Stimulated activated CD4-positive, alpha-beta T cell treated with anti-CD3 and anti-CD28 coated beads, TNF-alpha, amount 100 ng/mL, for 1 hour (primary cell): Measurements from ENCODE around the gene DNAJC4.

ENCODE experiments used
- DNase-seq, 3 donors: peaks; one replicate each; pipeline ENCODE4 v3.0.0-alpha.2; 2020; ENCODE audit warnings: low read depth in 3 of 3, low spot score in 1 of 3

The DNAJC4 gene

DNA sequence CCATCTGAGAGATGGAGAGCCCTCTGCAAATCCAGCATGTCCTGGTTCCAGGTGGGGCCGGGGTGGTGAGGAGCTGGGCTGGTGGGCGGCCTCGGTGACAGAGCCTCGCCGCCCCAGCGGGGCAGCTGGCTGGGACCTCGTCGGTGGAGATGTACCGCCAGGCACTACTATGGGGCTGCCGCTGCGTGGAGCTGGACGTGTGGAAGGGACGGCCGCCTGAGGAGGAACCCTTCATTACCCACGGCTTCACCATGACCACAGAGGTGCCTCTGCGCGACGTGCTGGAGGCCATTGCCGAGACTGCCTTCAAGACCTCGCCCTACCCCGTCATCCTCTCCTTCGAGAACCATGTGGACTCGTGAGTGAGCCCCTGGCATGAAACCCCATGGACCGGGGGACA lies 28.0 kb downstream of the DNAJC4 start:
- DNase-seq: no peak

DNA sequence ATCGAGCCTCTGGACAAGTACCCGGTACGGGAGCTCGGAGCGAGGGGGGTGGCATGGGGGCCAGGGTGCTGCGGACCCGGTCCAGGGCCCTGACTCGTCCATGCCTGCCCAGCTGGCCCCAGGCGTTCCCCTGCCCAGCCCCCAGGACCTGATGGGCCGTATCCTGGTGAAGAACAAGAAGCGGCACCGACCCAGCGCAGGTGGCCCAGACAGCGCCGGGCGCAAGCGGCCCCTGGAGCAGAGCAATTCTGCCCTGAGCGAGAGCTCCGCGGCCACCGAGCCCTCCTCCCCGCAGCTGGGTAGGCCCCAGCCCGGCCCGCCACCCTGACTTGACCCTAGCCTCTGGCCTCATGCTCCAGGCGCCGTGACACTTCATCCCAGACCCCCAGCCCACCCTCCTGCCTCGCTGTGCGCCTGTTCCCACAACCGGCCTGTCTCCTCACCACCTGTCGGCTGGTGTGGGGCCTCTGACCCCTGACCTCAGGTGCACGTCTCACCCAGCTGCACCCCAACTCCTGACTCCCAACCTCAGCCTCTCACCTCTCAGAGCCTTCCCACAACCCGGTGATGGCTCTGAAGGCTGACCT lies 28.7 kb downstream of the DNAJC4 start:
- no peak for DNase-seq

DNA sequence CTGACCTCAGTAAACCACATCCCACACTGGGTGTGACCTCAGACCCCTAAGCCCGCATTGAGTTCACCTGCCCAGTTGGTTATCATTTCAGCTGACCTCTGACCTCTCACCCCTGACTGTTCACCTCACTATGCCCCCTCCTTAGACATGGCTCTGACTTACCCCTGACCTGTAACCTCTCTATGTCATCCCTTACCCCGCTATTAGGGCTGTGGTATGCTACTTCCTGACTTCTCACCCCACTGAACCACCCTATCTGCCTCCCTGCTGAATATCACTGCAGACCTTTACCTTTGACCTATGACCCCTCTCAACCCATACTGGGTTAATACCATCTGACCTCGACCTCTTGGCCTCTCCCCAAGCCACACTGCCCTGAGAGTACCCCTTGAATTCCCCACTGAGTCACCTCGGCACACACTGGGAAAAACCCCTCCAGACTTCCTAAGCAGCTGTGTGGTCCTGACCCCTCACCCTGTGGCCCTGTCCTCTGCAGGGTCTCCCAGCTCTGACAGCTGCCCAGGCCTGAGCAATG lies 29.3 kb downstream of the DNAJC4 start:
- DNase-seq: no peak

DNA sequence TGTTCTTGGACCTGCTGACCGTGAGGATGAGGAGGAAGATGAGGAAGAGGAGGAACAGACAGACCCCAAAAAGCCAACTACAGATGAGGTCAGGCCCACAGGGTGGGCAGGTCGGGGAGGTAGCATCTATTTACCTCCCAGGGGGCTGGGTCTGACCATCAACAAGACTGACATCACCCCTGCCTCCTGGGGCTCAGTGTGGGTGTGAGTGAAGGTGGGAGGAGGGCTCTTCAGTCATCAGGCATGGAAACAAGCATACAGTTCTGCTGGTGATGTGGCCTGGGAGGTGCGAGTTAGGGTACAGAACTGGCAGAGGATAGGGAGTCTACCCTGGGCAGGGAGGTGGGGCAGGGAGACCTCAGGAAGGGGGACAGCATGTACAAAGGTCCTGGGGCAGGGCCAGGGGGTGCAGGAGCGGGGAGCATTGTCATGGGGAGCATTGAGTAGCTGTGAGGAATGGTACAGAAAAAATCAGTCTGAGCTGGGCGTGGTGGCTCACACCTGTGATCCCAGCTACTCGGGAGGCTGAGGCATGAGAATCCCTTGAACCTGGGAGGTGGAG lies 29.9 kb downstream of the DNAJC4 start:
- no peak for DNase-seq

DNA sequence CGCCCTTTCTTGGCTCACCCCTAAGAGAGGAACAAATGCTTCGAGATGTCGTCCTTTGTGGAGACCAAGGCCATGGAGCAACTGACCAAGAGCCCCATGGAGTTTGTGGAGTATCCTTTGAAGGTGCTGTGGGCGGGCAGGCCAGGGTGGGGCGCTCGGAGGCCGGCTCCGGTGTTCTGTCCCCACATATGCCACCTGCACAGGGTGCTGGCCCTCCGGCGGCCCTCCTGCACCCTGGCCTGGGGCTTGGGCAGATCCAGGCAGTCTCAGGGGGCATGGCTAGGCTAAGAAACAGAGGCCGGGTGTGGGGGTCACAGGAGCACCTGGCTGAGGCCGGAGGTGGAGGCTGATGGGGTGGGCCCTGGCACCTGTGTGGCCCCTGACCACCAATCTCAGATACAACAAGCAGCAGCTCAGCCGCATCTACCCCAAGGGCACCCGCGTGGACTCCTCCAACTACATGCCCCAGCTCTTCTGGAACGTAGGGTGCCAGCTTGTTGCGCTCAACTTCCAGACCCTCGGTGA lies 31.3 kb downstream of the DNAJC4 start:
- DNase-seq: no peak

DNA sequence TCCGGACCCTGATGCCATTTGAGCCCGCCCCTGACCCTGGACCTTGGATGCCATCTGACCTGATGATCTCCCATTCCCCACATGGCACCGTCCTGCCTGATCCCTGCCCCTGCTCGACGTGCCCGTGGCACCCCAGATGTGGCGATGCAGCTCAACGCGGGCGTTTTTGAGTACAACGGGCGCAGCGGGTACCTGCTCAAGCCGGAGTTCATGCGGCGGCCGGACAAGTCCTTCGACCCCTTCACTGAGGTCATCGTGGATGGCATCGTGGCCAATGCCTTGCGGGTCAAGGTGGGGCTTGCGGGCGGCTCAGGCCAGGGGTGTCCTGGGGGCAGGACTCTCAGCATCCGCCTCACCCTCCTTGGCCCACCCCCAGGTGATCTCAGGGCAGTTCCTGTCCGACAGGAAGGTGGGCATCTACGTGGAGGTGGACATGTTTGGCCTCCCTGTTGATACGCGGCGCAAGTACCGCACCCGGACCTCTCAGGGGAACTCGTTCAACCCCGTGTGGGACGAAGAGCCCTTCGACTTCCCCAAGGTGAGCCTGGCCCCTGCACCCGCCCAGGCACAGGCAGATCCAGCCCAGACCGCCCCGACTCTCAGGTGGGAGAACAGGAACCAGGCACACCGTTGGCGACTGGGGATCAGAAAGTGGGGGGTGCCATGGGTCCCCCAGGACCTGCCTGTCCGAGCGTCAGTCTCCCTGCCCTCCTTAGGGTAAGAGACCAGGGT lies 32.1 kb downstream of the DNAJC4 start:
- no peak for DNase-seq

DNA sequence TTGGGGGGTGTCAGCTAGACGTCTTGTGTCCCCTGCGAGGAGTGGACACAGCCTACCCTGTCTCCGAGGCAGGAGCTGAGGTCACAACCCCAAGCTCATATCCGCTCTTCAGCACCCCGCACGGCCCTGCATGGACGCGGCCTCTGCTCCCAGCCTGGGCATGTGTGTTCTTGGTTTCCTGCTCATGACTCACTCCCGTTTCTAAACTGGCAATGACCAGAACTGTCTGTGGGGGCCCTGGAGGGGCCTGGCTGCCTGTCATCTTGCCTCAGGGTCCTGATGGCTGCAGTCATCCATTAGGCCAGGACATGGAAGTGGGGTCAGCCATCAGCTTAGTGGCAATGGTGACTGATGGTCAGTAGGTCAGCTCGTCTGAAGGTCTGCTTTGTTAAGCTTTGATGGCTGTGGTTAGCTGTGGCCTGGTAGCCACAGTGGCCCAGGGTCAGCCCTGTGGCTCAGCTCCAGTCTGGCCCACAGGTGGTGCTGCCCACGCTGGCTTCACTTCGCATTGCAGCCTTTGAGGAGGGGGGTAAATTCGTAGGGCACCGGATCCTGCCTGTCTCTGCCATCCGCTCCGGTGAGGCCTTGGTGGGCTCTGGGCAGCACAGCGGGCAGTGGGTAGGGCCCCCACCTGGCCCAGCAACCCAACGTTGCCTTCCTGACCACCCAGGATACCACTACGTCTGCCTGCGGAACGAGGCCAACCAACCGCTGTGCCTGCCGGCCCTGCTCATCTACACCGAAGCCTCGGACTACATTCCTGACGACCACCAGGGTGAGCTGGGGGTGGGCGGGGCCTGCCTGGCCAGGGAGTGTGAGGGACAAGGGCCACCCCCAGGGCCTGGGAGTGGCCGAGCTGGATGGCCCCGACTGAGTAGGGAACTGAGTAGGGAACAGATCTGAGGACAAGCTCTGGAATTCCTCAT lies 32.9 kb downstream of the DNAJC4 start:
- DNase-seq: no peak

DNA sequence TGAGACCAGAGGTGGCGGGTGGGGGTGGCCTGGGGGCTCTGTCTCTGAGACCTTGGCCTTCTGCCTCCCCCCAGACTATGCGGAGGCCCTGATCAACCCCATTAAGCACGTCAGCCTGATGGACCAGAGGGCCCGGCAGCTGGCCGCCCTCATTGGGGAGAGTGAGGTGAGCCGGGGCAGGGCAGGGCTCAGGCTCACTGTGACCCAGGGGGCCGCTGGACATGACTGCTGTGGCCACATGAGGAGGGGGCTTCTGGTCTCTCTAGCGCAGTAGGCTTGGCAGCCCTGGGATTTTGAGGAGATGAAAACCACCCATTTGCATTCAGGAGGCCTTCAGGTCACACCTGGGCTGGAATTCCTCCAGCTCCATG lies 33.6 kb downstream of the DNAJC4 start:
- DNase-seq: no peak

DNA sequence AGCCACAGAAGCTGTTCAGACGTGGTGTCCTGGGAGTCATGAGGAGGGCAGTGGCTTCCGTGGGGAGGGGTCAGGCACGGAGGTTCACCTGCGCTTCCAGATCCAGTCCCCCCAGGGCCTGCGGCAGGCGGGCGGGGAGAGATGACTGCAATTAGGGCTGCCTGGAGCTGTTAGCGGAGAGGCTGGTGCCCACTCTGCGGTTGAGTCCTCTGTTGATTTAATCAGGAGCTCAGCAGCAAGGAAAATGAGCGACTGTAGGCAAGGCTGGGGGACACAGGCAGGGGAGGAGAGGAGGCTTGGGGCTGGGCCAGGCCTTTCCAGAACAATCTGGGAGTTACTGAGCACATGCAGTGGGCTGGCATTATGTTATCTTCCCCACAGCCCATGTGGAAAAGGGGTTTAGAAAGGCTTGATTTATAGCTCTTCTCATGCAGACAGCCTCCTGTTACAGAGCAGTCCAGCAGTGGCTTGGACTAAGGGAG lies 34.1 kb downstream of the DNAJC4 start:
- DNase-seq: no peak

DNA sequence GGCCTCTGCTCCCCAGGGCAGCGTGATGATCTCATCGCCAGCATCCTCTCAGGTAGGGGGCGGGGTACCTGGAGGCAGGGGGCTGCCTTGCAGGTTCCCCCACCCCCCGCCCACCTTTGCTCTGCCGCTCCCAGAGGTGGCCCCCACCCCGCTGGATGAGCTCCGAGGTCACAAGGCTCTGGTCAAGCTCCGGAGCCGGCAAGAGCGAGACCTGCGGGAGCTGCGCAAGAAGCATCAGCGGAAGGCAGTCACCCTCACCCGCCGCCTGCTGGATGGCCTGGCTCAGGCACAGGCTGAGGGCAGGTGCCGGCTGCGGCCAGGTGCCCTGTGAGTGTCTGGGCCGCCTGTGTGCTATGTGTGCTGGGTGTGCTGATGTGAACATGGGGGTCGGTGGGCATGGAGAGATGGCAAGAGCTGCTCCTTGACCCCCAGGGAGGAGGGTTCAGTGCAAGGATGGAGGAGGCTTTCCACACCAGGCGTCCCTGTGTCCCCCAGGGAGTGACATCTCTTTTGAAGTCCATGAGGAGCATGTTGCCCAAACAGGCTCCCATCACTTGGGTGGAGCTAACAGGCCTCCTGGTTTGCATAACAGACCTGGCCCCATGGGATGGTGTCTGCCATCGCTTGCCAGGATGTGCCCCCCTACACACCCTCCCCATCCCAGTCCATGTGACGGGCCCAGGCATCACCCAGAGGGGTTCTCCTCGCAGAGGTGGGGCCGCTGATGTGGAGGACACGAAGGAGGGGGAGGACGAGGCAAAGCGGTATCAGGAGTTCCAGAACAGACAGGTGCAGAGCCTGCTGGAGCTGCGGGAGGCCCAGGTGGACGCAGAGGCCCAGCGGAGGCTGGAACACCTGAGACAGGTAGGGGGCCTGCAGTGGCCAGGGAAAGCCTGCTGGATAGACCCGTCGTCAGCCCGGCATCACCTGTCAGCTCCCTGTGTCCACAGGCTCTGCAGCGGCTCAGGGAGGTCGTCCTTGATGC lies 35.1 kb downstream of the DNAJC4 start:
- no peak for DNase-seq

DNA sequence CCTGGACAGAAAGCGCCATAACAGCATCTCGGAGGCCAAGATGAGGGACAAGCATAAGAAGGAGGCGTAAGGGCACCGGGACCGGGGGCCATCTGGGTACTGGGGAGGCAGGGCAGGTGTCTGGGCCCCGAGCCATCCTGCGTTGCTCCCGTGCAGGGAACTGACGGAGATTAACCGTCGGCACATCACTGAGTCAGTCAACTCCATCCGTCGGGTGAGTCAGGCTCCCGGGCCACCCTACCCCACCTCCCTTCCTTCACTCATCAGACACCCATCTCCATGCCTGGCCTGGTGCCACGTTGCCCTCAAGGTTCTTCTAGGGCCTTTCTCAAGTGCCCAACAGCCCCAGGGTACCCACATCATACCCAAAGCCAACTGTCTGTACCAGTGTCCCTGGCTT lies 36.0 kb downstream of the DNAJC4 start:
- no peak for DNase-seq

DNA sequence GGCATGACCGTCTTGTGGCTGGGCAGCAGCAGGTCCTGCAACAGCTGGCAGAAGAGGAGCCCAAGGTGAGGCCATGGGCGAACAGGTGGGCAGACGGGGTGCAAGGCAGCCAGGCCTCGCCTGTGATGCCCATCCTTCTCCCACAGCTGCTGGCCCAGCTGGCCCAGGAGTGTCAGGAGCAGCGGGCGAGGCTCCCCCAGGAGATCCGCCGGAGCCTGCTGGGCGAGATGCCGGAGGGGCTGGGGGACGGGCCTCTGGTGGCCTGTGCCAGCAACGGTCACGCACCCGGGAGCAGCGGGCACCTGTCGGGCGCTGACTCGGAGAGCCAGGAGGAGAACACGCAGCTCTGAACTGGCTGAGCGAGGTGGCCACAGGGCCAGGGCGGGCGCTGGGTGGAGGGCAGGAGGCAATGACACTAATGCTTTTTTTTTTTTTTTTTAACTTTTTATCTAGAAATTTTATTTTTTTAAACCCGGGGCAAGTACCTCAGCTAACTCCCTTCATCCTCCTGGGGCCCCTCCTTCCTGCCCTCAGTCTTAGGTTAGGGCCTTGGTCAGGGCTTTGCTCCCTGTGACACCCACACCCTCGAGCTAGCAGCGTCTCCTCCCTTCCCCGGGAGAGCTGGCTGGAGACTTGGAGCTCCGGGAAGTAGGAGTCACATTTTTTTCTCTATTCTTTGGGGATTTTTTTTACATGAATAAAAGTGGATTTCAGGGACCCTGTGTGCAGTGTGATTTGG lies 37.0 kb downstream of the DNAJC4 start:
- no peak for DNase-seq

DNA sequence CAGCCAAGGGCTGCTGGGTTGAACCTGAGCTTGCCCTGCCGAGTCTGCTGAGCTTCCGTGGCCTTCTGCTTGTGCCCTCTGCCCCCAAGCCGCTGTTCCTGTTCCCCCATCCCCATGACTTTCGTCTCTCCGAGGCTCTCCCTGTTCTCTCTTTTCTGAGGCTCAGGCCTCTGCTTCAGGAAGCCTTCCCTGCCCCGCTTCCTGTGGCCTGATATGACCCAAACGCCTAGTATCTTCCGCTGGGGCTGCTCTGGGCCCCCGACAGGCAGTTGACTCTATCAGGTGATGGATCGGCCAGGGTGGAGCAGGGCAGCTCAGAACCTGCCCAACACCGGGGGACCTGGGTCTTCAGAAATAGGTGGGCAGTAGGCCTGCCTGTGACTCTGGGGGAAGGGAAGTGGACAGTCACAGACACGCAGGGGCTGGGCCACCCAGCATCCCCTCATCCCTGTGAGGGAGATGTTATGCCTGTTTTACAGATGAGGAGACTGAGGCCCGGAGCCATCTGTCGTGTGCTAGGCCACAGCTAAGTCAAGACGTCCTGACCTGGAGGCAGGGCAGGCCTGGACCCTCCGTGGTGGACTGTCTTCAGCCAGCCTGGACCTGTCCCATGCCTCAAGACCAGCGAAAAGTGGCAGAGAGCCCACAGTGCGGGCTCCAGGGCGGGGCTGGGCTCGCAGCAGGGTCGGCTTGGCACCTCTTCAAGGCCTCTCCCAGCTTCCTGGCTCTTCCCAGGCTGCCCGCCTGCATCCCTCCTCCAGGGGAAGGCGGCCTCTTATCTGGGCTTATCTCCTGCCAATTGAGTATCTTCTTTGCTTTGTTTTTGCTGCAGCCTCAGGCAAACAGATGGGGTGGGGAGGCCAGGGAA lies 37.9 kb downstream of the DNAJC4 start:
- no peak for DNase-seq

DNA sequence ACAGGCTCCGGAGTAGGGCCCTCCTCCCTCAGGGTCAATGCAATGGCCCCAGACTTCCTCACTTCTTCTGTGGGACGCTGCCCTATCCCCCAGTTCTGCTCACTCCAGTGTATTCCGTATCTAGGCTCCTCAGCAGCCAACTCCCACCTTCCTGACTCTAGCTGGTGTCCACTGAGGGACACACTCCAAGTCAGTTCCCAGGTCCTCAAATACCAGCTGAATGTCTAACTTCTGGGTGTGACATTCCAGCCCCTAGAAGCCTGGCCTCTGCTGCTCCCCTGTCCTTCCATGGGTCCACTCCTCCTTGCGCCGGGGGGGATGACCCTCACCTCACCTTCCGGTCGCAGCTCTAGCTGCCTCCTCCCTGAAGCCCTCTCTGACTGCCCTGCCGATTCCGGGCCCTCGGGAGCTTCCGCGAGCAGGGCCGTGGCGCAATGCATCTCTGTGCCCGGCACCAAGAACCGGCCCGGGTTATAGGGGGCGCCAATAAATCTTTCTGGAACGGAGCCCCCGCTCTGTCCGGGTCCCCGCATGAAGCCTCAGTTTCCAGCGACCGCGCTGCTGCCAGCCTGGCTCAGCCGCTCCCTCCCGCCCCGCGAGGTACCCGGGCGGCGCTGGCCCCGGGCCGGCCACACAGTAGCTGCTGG lies 38.7 kb downstream of the DNAJC4 start:
- DNase-seq: peak in 1 of 3 donors; percentile 35

DNA sequence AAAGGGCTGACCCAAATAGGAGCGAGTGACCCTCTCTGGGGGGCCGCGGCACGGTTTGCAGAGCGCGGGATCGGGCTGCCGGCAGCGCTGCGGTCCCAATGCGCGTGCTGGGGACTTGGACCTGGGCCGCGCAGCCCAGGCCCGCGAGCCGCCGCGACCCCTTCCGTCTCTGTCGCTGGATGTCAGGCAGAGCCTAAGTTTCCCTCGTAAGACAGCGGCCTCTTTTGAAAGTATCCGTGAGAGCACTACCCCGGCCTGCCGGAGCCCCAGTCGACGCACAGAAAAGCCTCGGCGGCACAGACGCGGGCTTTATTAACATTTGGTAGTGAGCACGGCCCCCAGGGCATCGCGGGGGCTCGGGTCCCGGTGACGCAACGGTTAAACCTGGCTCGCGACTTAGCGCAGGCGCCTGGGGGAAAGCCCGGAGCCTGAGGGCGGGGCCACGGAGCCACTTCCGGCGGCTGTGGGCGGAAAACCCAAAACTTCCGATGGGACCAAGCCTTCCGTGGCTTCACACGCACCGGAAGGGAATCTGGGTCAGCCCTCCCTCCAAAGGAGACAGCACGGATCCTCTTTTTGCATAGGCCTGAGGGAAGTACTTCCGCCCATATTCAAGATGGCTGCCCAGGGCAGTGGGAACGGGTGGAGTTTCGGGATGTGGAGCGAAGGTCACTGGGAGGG lies 39.3 kb downstream of the DNAJC4 start:
- peak; percentile 93 to 96 (median 95) for DNase-seq

DNA sequence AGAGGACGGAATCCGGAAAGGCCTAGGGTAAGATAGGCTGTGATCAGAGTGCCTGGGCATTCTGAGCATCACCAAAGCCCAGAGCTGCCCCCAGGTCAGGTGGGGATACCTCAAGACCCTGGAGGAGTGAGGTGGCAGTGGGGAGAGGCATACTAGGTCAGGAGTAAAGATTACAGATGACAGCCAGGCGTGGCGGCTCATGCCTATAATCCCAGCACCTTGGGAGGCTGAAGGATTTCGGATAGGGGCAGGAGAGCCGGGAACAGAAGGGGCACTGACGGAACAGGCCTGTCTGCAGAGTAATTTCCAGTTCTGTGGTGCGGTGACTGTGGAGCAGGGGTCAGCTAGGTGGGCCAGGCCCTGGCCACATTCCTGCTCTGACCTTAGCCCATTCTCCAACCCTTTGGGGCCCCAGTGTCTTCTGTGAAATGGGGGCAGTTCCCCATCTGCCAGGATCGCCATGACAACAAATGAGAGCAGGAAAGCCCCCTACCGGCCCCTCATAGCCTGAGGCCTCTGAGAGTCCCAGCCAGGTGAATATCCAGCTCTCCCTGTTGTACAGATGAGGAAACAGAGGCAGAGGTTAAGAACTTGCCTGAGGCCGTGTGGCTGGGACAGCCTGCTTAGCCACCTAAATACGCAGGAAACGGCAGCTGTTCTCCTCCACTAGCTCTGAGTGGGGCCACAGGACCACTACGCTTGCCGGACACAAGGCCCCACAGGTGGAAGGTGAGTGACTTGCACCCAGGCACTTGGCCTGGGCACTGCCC lies 44.9 kb downstream of the DNAJC4 start:
- DNase-seq: no peak
